ENCODE results near the gene QRICH1. TPM values are rescaled to one million over a fixed set of nuclear protein-coding genes. Genes with fewer than 3 reads are reported as not detected.
A peak's percentile ranks its signal among the peaks of the same experiment; 100 is the strongest.

QRICH1 gene, protein sequence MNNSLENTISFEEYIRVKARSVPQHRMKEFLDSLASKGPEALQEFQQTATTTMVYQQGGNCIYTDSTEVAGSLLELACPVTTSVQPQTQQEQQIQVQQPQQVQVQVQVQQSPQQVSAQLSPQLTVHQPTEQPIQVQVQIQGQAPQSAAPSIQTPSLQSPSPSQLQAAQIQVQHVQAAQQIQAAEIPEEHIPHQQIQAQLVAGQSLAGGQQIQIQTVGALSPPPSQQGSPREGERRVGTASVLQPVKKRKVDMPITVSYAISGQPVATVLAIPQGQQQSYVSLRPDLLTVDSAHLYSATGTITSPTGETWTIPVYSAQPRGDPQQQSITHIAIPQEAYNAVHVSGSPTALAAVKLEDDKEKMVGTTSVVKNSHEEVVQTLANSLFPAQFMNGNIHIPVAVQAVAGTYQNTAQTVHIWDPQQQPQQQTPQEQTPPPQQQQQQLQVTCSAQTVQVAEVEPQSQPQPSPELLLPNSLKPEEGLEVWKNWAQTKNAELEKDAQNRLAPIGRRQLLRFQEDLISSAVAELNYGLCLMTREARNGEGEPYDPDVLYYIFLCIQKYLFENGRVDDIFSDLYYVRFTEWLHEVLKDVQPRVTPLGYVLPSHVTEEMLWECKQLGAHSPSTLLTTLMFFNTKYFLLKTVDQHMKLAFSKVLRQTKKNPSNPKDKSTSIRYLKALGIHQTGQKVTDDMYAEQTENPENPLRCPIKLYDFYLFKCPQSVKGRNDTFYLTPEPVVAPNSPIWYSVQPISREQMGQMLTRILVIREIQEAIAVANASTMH
- 57.3 and 64.5 TPM in 2 replicates for total RNA-seq (2021)
- Bru-seq, nascent RNA: percentile 71 among the genes with signal in this experiment
- percentile 66 among the genes with signal in this experiment for BruChase-seq, experiment 1, labeled RNA remaining after a 2-hour chase
- BruChase-seq, experiment 2, labeled RNA remaining after a 6-hour chase: percentile 72 among the genes with signal in this experiment
- long read RNA-seq, transcript QRICH1-202 (10 exons, 3,549 nt): major isoform, 38 of 67 reads
- long read RNA-seq, partial matches to known transcripts: 12 of 67 reads
- long read RNA-seq, other reads (novel, unspliced or antisense): 13 of 67 reads

DNA sequence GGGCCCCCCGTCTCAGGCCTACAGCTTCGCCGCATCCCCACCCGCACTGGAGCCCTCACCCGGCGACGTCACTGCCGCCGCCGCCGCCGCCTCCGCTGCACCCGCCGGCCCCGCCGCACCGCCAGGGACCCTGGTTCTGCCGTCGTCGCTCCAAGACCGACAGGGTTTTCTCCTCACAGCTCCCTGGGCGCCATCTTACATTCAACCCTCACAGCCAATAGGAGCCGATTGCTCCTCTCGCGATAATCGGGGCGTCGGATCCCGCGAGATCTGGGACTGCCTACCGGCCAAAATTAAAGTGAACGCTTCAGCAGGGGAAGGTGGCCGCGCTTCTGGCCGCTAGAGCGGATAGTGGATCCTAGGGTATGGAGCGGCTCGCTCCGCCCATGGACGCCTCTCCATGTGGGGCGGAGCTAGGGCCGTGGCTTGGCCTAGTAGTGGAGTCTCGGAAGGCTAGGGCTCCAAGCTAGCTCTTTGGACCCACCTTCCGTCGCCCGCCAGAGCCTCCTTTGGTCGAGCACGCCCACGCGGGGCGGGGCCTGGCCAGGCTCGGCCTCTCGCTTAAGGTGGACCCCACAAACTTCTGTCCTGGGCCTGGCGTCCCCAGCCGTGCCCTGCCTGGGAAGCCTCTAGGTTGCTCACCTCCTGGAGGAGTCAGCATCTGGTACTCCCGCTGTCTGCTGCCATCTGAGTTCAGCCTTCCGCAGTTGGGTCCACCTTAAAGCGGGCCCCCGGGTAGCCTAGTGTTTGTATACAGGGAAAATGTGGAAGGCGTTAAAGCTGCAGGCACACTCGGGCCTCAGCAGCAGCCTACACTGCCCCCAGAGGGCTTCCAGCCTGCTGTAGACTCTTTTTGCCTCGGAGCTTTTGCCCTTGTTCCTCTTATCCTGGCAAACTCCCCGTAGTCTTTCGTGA is at the start of gene QRICH1:
TSS of gene QRICH1 (minus strand) at position 219 of the 915 bp plus-strand sequence. CDS start 17,054 bp downstream, outside the sequence.
- no peak for TF ChIP-seq EZH2 (IDR thresholded peaks at IDR 0.05; ENCODE audit: borderline replicate concordance, low read depth, low read length, poor library complexity, severe bottlenecking)
- TF ChIP-seq, protein P1, sequence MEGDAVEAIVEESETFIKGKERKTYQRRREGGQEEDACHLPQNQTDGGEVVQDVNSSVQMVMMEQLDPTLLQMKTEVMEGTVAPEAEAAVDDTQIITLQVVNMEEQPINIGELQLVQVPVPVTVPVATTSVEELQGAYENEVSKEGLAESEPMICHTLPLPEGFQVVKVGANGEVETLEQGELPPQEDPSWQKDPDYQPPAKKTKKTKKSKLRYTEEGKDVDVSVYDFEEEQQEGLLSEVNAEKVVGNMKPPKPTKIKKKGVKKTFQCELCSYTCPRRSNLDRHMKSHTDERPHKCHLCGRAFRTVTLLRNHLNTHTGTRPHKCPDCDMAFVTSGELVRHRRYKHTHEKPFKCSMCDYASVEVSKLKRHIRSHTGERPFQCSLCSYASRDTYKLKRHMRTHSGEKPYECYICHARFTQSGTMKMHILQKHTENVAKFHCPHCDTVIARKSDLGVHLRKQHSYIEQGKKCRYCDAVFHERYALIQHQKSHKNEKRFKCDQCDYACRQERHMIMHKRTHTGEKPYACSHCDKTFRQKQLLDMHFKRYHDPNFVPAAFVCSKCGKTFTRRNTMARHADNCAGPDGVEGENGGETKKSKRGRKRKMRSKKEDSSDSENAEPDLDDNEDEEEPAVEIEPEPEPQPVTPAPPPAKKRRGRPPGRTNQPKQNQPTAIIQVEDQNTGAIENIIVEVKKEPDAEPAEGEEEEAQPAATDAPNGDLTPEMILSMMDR (conservative IDR thresholded peaks at IDR 0.05; ENCODE audit: low read depth, low read length): peak; percentile 43
- POLR2A ChIA-PET (ENCODE audit: low non-redundant PET): interaction anchor here (0.6 to 1.1 kb wide), 2 partner anchors 318 to 355 kb away, joined by 3 to 4 read pairs; partner anchors contain the start of gene RHOA
- Histone ChIP-seq H3K4me1 (ENCODE audit: insufficient read depth, low read length, poor library complexity, severe bottlenecking) (no peaks in the 10 kb centered on the region), H3K27ac (ENCODE audit: low read depth, low read length, poor library complexity, severe bottlenecking) (peak within 1 kb of the TSS; percentile 96), H3K36me3 (ENCODE audit: insufficient read depth, low read length, poor library complexity, severe bottlenecking) (peaks cover 6% of the 10 kb centered on the region), H3K9me3 (ENCODE audit: low read depth, low read length, poor library complexity, severe bottlenecking) (no peaks in the 10 kb centered on the region), H3K27me3 (replicated peaks; ENCODE audit: insufficient read depth, low read depth, low read length, poor library complexity) (no peaks in the 10 kb centered on the region), H3K4me3 (ENCODE audit: low read depth, low read length, poor library complexity, severe bottlenecking) (peak within 1 kb of the TSS; percentile 81)
- peak; percentile 96 for DNase-seq (ENCODE audit: low spot score)
- no TSS peak for BruUV-seq (replicated peaks)
- intact Hi-C loops (cut with micrococcal nuclease; ENCODE audit: unreplicated experiment): no loop called here
- CTCF ChIA-PET: interaction anchor here (0.6 to 1.3 kb wide), 2 partner anchors 27 to 105 kb away, joined by 4 read pairs; partner anchors contain the start of genes P4HTM and USP19

DNA sequence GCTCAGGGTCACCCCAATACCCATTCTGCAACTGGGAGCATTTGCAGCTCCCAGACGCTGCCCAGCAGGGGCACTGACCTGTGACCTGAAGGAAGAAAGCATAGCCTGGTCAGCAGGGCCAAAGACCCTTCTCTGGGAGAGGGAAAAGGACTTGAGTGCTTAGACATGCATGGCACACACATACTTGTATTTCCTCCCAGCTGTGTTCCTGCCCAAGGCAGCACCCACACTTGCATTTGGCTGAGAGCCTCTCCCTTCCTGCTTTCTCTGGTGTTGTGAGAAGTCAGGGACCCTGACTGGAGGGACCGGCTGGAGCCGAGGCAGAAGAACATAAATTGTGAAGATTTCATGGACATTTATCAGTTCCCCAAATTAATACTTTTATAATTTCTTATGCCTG is 46.2 kb upstream of the QRICH1 start:
- intact Hi-C loops (cut with micrococcal nuclease; ENCODE audit: unreplicated experiment): no loop called here
- Histone ChIP-seq H3K9me3 (ENCODE audit: low read depth, low read length, poor library complexity, severe bottlenecking) (no peaks in the 10 kb centered on the region), H3K27ac (ENCODE audit: low read depth, low read length, poor library complexity, severe bottlenecking) (no peak overlapping the region), H3K4me3 (ENCODE audit: low read depth, low read length, poor library complexity, severe bottlenecking) (no peak overlapping the region), H3K27me3 (replicated peaks; ENCODE audit: insufficient read depth, low read depth, low read length, poor library complexity) (no peaks in the 10 kb centered on the region), H3K36me3 (ENCODE audit: insufficient read depth, low read length, poor library complexity, severe bottlenecking) (no peaks in the 10 kb centered on the region), H3K4me1 (ENCODE audit: insufficient read depth, low read length, poor library complexity, severe bottlenecking) (no peaks in the 10 kb centered on the region)
- no peak for DNase-seq (ENCODE audit: low spot score)
- no peak for TF ChIP-seq EZH2 (IDR thresholded peaks at IDR 0.05; ENCODE audit: borderline replicate concordance, low read depth, low read length, poor library complexity, severe bottlenecking)
- TF ChIP-seq, protein P1 (conservative IDR thresholded peaks at IDR 0.05; ENCODE audit: low read depth, low read length): no peak
- POLR2A ChIA-PET (ENCODE audit: low non-redundant PET): no interaction called here
- BruUV-seq (replicated peaks): no TSS peak
- CTCF ChIA-PET: no interaction called here
